ENCODE measurements around the gene ZBED4.

The ZBED4 gene

DNA sequence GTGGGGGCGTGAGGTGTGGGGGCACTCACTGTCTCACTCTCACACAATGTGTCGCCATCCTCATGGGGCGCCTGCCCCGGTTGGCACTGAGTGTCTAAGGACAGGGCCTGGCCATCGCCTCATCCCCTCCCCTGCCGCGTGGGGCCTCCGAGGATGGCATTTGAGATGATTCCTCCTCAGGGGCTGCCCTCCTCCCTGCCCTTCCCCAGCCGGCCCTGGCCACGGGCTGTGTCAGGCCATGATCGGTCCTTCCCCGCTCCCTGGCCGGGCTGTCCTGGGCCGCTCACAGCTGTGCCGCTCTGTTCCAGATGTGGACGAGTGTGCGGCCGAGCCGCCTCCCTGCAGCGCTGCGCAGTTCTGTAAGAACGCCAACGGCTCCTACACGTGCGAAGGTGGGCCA, 69.3 kb downstream of the ZBED4 start:
- DNase-seq: no peak

DNA sequence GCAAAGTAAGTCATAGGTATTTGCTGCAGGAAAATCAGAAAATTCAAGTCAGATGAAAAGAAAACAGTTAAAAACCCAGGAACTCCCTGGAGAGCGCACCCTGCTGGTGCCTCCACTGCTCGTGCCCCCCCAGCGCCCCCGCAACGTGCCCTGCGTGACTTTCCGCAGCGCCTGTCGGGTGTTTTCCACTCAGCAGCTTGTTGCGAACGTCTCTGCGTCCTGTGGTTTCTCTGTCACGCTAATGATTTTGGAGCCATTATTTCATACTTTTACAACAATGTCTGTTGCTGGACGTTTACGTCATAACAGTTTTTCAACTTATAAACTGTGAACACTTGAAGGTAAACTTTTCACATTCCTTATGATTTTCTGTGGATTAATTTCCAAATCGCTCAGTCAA, 69.8 kb downstream of the ZBED4 start:
- DNase-seq: no peak

DNA sequence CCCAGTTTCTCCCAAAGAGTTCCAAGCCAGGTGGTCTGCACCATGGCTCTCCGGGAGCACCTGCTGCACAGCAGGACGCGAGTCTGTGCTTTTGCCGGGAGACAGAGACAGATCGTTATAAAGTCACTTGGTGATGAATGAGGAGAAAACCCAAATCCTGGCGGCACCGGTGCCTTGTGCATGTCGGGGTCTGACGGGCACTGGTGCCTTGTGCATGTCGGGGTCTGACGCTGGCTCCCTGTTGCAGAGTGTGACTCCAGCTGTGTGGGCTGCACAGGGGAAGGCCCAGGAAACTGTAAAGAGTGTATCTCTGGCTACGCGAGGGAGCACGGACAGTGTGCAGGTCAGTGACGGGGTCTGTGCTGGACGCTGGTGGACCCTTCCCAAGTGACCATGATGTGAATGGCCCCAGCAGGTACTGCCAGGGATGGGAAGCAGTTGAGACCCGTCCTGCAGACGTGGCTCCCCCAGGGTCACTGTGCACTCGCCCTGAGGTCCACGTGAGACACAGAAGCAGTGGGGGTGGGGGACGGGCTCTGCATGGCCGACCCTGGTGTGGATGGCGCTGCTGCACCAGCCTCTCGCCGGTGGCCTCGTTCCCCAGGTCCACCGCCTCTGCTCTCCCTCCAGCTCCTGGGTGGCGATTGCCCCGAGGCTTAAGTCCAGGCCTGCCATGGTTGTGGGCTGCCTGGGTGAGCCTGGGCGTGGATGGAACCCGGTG, 70.6 kb downstream of the ZBED4 start:
- DNase-seq: no peak

DNA sequence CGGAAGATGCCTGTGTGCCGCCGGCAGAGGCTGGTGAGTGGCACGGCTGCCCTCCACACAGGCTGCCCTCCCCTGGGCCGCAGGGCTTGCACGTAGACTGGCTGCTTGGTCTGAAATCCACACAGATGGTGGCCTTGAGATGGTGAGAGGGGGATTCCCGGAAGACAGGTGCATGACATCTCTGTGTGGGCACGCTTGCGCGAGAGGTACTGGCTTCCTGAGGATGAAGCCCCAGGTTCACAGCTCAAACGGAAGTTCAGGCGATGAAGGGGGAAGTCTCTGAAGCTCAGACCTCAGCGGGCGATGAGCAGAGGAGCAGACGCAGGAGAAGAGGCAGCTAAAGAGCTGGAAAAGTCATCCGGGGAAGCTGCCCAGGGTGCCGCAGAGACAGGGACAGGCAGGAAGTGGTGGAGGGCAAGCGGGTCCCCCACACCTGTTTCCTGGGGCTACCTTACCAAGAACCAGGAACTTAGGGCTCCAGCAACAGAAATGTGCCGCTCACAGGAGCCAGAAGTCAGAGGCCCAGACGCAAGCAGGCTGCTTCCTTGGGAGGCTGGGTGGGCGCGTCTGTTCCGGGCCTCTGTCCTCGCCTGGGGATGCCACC, 72.0 kb downstream of the ZBED4 start:
- peak; percentile 67 for DNase-seq

DNA sequence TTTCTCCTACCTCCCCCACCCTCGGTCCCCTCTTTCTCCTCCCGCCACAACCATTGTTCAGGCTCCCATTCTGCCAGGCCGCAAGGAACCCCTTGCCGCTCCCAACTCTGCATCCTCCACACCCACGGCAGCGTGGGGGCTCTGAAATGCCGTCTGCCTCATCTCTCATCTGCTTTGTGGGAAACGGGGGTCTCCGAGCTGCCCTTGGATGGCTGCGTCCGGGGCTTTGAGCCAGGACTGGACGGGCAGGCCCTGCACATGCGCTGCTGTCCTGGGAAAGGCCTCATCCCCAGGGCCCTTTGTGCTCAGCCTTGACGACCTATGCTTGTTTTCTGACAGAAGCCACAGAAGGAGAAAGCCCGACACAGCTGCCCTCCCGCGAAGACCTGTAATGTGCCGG, 73.3 kb downstream of the ZBED4 start:
- DNase-seq: no peak

DNA sequence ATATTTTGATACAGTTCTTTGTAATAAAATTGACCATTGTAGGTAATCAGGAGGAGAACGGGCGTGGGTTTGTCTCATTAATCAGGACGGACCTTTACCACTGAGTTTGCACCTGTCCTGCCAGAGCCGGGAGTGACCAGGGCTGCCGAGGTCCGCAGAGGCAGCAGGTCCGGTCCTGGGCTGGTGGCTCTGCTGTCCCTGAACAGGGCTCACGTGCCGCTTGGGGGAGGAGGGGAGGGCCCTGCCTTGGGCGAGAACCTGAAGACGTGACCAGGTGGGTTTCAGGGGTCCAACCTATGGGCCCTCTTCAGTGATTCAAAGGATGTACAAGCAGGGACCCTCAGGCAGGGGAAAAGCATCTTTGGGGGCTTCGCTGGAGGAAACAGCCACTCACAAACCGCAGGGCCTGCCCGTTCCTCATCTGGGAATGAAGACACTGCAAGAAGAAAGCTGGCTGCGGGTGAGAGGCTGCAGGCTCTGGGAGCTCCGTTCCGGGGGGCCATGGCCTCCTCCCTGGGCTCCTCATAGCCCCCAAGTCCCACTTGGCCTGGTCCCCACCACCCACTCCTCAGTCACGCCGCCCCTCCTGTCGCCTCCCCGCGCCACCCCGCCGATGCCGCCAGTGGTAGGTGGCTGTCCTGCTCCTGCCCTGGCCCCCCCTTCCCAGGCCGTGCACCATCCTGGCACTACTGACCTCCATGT, 74.0 kb downstream of the ZBED4 start:
- no peak for DNase-seq

DNA sequence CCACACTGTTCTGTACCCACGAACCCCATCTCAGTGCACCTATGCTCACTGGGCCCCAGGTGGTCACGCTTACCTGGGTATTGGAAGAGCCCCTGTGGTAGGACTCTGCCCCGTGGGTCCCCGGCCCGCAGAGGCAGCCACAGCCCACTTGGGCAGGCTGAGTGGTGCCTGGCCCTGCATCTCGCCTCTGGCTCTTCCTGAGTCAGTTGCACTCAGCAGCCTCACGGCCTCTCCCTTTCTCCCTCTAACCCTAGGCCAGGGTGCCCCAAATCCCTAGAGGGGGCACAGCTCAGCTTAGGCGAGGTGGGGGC, 74.5 kb downstream of the ZBED4 start:
- DNase-seq: no peak

DNA sequence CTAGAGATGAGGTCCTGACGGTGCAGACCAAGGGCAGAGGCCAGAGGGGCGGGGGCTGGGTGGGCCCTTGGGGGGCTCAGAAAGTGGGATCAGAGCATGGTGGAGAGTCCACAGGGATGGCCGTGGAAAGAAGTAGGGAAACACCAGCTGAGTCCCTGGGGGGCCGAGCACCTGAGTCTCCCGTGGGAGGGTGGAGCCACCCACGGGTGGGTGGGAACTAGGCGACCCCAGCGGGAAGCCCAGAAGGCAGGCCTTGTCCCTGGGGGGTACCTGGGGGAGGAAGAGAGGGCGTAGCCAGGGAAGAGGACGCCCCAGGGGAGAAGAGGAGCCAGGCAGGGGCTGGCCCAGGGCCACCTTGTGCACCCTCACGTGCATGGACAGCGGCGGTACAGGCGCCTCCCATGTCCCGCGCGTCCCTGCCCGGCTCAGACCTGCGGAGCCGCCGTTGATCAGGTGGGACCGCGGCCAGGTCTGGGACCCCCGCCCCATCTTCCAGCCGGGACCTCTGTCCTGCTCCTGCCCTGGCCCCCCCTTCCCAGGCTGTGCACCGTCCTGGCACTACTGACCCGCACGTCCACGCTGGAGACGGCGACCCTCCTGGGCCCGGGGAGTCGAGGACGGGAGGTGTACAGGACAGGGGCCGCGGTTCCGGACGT, 75.0 kb downstream of the ZBED4 start:
- no peak for DNase-seq

DNA sequence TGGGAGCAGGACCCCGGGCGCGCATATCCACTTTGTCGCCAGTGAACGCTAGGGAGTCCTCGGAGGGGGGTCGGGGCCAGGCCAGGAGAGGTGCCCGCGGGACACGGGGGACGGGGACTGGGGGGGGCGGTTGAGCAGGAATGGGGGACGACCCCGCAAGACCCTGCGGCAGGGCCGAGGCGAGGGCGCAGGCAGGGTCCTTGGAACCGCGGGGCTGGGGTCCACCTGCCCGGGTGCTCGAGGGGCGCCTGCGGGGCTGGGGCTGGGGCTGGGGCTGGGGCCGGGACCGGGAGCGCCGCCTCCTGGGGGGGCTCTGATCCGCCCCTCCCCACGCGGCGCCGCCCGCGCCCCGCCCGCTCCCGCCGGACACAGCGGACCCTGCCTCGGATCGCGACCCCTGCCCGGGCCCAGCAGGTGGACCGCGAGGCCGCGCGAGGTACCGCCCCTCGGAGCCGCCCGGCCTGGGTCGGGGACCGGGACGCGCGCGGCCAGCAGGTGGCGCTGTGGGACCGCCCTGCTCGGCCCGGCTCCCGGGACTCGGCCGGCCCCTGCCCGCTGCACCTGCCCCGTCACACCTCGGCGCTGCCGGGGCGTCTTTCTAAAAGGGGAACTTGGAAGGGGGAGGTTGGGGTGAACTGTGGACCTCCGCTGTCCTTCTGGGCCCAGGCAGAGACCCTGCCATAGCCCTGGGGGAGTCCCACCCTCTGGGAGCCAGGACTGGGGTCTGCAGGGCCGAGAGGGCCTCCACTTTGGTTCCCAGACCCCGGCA, 75.8 kb downstream of the ZBED4 start:
- peak; percentile 82 for DNase-seq

DNA sequence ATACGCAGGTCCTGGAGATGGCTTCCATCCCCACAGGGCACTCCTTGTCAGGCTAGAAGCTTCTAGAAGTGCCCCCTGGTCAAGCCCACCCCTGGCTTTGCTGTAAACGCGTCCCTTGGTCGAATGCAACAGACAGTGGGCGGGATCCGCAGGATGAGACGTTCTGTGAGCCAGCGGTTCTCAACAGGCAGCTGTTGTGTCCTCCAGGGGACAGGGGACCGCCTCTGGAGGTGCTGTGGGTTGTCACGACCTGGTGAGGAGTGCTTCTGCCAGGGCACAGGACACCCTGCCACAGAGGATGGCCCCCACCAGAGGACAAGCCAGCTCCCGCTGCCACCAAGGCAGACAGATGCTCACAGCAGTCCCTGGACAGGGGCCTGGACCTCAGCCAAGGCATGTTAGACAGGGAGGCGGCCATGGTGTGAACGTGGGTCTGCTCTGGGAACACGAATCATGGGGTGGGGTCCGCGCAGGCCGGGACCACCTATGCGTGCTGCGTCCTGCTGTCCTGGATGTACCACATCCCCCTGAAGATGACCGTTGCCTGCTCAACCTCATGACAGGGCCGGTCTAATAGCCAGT, 76.4 kb downstream of the ZBED4 start:
- no peak for DNase-seq

DNA sequence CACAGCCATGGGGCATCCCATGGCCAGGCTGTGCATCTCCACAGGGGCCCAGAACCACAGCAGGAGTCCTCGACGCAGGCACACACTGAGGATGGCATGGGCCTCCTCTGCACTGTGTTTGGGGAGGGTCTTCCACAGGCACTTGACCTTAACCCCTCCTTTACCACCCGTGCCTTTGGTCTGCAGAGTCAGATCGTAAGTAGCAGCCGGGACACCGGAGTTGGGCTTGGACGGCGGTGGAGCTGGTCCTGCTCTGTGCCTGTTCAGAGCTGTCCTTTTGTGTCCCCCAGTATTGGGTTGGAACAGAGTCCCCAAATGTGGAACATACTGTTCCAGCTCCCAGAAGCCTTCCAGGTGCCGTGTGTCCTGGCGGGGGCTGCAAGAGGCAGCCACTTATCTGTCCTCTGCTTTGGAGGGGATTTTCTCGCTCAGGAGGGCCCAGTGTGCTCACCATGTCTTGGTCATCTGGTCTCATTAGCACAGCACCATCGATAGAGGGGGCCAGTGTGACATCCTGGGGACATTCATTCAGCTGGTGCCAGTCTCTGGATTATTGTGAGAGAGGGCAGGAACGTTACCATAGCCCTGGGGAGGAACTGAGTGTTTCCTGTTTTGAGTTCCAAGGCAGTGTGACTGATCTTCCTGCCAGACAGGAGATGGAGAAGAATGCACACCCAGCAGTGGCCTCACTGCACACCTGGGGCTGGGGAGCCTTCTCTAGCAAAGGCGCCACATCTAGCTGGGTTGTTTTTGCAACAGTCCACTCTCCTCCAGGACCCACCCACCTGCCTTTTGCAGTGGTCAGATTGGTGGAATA, 77.2 kb downstream of the ZBED4 start:
- DNase-seq: peak; percentile 39

DNA sequence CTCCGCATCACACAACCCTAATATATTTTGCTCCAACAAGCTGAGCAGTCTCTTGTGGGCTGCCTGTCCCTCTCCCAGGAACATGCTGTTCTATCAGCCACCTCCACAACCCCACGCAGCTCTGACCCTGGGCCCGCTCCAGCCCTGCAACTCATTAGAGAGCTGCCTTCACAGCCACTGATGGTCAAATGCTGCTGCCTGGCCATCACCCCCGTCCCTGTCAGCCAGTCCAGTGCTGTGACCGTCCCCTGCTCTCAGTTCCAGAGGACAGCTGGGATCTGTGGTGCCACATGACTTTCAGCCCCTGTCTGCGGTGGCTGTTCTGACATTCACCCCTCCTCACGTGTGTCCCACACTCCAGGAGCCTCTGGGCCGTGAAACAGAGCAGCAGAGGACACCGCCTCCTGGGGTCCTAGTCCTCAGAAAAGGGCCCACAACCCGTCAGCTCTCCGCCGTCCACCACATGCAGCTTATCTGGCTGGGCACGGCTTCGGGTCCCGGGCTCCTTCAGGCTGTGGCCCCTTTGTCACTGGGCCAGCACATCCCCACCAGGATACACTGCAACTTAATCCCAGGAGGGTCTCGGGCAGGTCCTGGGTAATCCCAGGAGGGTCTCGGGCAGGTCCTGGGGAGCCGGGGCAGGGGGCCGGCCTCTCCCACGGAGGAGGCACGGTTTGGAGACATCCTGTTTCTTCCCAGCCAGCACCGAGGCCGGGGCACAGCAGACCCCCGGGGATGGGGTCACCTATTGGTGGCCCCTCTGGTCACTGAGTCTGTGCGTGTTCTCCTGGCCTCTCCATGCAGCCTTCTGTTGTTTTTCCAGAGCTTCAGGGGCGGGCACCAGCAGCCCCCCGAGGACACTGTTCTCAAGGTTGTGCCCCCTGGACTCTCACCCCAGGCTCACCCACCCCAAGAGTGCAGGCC, 79.9 kb downstream of the ZBED4 start:
- DNase-seq: no peak

DNA sequence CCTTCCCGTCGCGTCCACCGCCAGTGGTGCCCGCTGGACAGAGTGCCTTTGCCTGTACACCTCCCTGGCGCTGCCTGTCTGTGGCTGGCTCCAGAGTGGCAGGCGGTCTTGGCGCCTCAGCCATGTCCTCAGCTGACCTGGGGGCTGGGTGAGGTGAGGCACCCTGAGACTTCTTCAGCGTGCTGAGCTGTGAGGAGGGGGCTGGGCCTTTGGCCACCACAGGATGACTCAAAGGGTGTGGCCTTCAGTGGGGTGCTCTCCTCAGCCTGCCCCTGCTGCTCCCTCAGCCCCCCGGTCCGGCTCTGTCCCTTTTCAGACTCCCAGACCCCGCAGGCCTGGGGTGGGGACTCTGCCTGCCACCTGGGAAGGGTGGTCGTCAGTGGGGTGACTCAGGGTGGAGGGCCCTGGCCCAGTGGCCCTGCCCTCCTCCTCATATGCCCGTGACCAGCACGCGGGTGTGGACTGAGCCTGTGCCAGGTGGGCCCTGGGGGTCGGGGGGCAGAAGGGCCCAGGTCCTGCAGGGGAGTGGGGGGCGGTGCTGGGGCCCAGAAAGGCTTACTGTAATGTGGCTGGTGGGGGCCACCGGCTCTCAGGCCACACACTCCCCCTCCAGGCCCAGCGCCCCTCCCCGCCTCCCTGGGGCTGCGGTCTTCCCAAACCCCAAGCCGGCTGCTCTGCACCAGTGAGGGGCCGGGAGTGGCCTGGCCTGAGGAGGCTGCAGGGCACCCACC, 80.7 kb downstream of the ZBED4 start:
- DNase-seq: no peak

DNA sequence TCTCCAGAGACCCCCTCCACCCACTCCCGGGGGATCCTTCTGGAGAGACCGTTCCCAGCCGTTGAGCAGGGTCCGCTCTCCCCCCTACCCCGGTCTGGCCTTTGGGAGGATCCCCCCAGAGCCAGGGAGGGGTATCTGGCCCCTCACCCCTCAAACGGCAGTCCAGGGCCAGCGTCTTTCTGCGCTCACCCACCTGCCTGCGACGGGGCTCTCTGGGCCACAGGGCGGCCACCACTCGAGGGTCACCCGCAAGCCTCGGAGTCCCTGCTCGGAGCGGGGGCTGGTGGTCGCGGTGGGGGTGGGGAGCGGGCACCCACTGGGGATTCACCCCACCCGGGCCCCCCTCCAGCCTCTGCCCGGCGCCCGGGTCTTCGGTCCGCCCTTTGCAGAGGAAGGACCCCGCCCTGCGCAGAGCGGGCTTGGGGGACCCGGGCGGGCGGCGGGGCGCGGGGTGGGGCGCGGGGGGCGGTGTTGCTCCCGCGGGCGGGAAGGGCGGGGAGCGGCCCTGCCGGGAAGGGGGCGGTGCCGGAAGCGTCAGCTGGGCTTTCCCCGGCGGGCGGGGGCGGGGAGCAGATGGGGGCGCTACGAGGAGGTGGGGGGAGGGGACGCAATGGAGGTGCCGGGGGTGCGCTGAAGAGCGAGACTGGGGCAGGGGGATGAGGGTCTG, 81.4 kb downstream of the ZBED4 start:
- peak; percentile 87 for DNase-seq

DNA sequence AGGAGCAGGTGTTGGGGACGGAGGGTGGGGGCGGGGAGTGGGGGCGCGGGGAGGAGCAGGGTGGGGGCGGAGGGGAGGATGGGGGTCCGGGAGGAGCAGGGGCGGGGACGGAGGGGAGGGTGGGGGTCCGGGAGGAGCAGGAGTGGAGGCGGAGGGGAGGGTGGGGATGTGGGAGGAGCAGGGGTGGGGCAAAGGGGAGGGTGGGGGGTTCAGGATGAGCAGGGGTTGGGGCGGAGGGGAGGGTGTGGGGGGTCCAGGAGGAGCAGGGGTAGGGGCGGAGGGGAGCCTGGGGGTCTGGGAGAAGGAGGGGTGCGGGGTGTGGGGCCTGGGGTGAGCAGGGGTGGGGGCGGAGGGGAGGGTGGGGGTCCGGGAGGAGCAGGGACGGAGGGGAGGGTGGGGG, 81.9 kb downstream of the ZBED4 start:
- DNase-seq: no peak

DNA sequence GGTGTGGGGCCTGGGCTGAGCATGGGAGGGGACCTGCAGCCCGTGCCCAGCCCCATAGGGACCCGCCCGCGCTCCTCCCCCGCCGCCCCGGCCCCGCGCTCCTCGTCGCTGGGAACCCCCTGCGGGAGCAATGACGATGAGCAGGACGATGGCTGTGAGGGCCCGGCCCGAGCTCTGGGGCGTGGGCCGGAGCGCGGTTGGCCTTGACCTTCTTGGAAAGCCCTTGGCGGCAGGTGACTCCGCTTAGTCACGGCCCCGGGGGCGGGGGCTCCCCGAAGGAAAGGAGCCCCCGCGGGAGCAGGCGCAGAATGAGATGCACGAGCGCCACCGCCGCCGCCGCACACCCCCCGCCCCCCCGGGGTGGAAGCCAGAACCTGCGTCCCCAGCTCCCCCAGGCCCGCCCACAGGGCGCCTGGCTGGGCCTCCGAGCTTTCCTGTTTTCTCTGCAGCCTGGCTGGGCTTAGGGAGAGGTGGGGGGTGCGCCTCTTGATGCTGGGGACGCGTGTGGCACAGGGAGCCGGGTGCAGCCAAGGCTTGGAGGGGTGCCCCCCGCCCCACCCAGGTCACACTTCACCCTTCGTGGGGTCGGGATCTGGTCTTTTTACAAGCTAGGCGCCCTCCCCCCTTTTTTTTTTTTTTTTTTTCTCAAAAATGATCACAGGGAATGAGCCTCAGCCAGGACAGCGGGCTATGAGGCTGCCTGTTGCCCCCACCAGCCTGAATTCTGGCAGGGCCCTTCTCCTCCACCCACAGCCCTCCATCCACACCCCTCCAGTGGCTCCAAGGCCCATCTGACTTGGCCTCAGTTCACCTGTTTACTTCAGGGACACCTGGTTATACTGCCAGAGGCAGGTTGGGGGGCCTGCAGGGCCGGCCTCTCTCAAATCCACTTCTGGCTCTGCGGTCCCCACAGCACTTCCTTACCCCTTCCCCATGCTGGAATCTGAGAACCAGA, 82.7 kb downstream of the ZBED4 start:
- DNase-seq: peak; percentile 94

DNA sequence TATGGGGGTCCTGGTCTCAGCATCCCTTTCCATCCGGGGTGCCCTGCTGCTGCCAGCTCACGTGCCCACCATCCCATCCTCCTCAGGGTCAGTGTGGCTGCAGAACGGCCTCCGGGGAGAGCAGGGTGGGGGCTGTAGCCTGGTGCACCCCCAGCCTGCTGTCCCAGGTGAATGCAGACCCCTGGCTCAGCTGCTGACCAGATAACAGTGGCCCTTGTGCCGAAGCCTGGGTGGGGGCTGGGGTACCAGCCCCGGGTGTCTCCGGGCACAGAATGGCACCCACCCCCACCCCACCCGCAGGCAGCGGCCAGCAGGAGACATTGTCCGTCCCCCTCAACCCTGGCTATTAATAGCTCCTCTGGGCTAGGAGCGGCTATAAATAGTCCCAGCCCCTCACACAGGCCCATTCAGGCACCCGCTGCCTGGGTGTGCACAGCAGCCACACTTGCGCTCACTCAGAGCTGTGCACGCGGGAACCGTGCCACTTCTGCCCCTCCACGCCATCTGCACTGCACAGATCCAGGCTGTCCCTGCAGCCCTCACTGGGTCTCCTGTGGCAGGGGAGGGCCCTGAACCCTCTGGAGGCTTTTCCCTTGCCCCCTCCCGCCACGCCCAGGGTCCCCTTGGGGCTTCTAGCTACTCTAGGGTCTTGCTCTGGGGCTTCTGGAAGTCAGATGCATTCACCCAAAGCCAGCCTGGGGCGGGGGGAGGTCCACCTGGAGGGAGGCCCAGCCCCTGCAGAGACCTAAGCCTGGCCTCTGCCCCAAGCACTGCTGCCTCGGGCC, 83.5 kb downstream of the ZBED4 start:
- no peak for DNase-seq

Measured in activated naive CD4-positive, alpha-beta T cell treated with anti-CD3 and anti-CD28 coated beads, Interleukin-2, amount 50 U/mL, for 16 hours (primary cell).